HEK293 (cell line): ENCODE results near the gene PSME4.

Experiments
- FEZF1 ChIP-seq: fragments of 450-650 bp; formaldehyde crosslinking; IDR thresholded peaks from 2 replicates; pipeline ENCODE4 v1.5.1; 2016; ENCODE audit warnings: missing biosample characterization, missing genetic modification characterization
- HOXA7 ChIP-seq: sonication (generic); formaldehyde crosslinking; IDR thresholded peaks from 2 replicates; pipeline ENCODE4 v1.8.1; 2022; ENCODE audit warnings: missing genetic modification reagents, borderline replicate concordance
- HOXC10 ChIP-seq: sonication (generic); formaldehyde crosslinking; IDR thresholded peaks from 2 replicates; pipeline ENCODE4 v1.8.1; 2023; ENCODE audit warnings: mild to moderate bottlenecking, missing genetic modification reagents
- HOXD13 ChIP-seq: sonication (generic); formaldehyde crosslinking; IDR thresholded peaks from 2 replicates; pipeline ENCODE4 v1.8.0; 2022; ENCODE audit warnings: missing genetic modification reagents, borderline replicate concordance
- KLF10 ChIP-seq: fragments of 450-650 bp; IDR thresholded peaks from 2 replicates; pipeline ENCODE4 v1.5.1; 2018; ENCODE audit warnings: missing biosample characterization, mild to moderate bottlenecking, missing genetic modification characterization
- KLF8 ChIP-seq: fragments of 450-650 bp; formaldehyde crosslinking; IDR thresholded peaks from 2 replicates; pipeline ENCODE4 v1.5.1; 2016; ENCODE audit warnings: missing biosample characterization, missing genetic modification characterization
- MYNN ChIP-seq: fragments of 450-650 bp; formaldehyde crosslinking; IDR thresholded peaks from 2 replicates; pipeline ENCODE4 v1.5.1; 2016; ENCODE audit warnings: missing biosample characterization, missing genetic modification characterization, borderline replicate concordance
- PRDM10 ChIP-seq: fragments of 450-650 bp; formaldehyde crosslinking; IDR thresholded peaks from 2 replicates; pipeline ENCODE4 v1.5.1; 2016; ENCODE audit warnings: missing biosample characterization, missing genetic modification characterization
- SETDB1 ChIP-seq: IDR thresholded peaks from one replicate; pipeline ENCODE4 v1.6.1; 2017; ENCODE audit warnings: mild to moderate bottlenecking, low read length, moderate library complexity, mixed read lengths; ENCODE audit not compliant: insufficient read length
- WT1 ChIP-seq: fragments of 450-650 bp; formaldehyde crosslinking; IDR thresholded peaks from 2 replicates; pipeline ENCODE4 v1.5.1; 2016; ENCODE audit warnings: missing biosample characterization, missing genetic modification characterization
- ZNF2 ChIP-seq: fragments of 450-650 bp; formaldehyde crosslinking; IDR thresholded peaks from 2 replicates; pipeline ENCODE4 v1.5.1; 2016; ENCODE audit warnings: missing biosample characterization, missing genetic modification characterization
- ZNF211 ChIP-seq: fragments of 450-650 bp; formaldehyde crosslinking; IDR thresholded peaks from 2 replicates; pipeline ENCODE4 v1.5.1; 2016; ENCODE audit warnings: low read depth, missing biosample characterization, missing genetic modification characterization
- ZNF24 ChIP-seq: fragments of 450-650 bp; formaldehyde crosslinking; IDR thresholded peaks from 2 replicates; pipeline ENCODE4 v1.5.1; 2016; ENCODE audit warnings: missing biosample characterization, missing genetic modification characterization
- ZNF324 ChIP-seq: fragments of 450-650 bp; formaldehyde crosslinking; IDR thresholded peaks from 2 replicates; pipeline ENCODE4 v1.5.1; 2016; ENCODE audit warnings: missing biosample characterization, missing genetic modification characterization
- ZNF404 ChIP-seq: fragments of 450-650 bp; formaldehyde crosslinking; IDR thresholded peaks from 2 replicates; pipeline ENCODE4 v1.5.1; 2017; ENCODE audit warnings: missing biosample characterization, missing genetic modification characterization
- ZNF426 ChIP-seq: fragments of 450-650 bp; formaldehyde crosslinking; IDR thresholded peaks from 2 replicates; pipeline ENCODE4 v1.5.1; 2017; ENCODE audit warnings: missing biosample characterization, missing genetic modification characterization, mild to moderate bottlenecking, inconsistent platforms, moderate library complexity
- ZNF558 ChIP-seq: fragments of 450-650 bp; formaldehyde crosslinking; IDR thresholded peaks from 2 replicates; pipeline ENCODE4 v1.5.1; 2016; ENCODE audit warnings: missing biosample characterization, missing genetic modification characterization
- ZNF621 ChIP-seq: fragments of 450-650 bp; formaldehyde crosslinking; IDR thresholded peaks from 2 replicates; pipeline ENCODE4 v1.5.1; 2017; ENCODE audit warnings: missing biosample characterization, missing genetic modification characterization
- ZNF639 ChIP-seq: fragments of 450-650 bp; formaldehyde crosslinking; IDR thresholded peaks from 2 replicates; pipeline ENCODE4 v1.5.1; 2016; ENCODE audit warnings: missing biosample characterization, missing genetic modification characterization
- TF ChIP-seq, protein P1 (sequence below): fragments of 450-650 bp; formaldehyde crosslinking; IDR thresholded peaks from 2 replicates; pipeline ENCODE4 v1.5.1; 2017; ENCODE audit warnings: missing biosample characterization, mild to moderate bottlenecking, missing genetic modification characterization, moderate library complexity
- TF ChIP-seq, protein P2 (sequence below): fragments of 450-650 bp; formaldehyde crosslinking; IDR thresholded peaks from 2 replicates; pipeline ENCODE4 v1.5.1; 2016; ENCODE audit warnings: missing biosample characterization, missing genetic modification characterization
- TF ChIP-seq, protein P3 (sequence below): fragments of 450-650 bp; formaldehyde crosslinking; IDR thresholded peaks from 2 replicates; pipeline ENCODE4 v1.5.1; 2016; ENCODE audit warnings: missing biosample characterization, missing genetic modification characterization, borderline replicate concordance
- TF ChIP-seq, protein P4 (sequence below): fragments of 450-650 bp; formaldehyde crosslinking; IDR thresholded peaks from 2 replicates; pipeline ENCODE4 v1.5.1; 2016; ENCODE audit warnings: missing biosample characterization, missing genetic modification characterization
- TF ChIP-seq, protein P5 (sequence below): fragments of 450-650 bp; formaldehyde crosslinking; IDR thresholded peaks from 2 replicates; pipeline ENCODE4; 2016; ENCODE audit warnings: missing biosample characterization, missing genetic modification characterization

PSME4 gene

DNA sequence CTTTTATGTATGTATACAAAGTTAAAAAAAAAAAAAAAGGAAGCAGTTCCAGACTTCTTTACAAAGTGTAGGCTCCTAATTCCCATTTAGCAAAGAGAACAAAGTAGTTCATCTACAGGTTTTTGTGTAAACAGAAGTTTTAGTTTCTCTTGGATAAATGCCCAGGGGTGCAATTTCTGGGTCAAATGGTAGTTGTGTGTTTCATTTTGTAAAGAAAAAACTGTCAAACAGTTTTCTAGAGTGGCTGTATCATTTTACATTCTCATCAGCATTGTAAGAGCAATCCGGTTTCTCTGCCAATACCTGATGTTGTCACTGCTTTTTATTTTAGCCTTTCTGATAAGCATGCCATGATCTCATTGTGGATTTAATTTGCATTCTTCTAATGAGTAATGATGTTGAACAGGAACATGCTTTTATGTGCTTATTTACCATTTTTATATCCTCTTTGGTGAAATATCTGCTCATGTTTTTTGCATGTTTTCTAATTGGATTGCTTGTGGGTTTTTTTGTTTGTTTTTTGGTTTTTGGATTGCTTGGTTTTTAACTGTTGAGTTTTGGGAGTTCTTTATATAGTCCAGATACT lies 16.6 kb upstream of the PSME4 start (continued):
- TF ChIP-seq, protein P1, sequence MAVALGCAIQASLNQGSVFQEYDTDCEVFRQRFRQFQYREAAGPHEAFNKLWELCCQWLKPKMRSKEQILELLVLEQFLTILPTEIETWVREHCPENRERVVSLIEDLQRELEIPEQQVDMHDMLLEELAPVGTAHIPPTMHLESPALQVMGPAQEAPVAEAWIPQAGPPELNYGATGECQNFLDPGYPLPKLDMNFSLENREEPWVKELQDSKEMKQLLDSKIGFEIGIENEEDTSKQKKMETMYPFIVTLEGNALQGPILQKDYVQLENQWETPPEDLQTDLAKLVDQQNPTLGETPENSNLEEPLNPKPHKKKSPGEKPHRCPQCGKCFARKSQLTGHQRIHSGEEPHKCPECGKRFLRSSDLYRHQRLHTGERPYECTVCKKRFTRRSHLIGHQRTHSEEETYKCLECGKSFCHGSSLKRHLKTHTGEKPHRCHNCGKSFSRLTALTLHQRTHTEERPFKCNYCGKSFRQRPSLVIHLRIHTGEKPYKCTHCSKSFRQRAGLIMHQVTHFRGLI (tag by site-specific recombination): no peak
- TF ChIP-seq ZNF211 (tag by site-specific recombination): no peak
- no peak for TF ChIP-seq HOXA7 (CRISPR knock-in tag)
- TF ChIP-seq, protein P2, sequence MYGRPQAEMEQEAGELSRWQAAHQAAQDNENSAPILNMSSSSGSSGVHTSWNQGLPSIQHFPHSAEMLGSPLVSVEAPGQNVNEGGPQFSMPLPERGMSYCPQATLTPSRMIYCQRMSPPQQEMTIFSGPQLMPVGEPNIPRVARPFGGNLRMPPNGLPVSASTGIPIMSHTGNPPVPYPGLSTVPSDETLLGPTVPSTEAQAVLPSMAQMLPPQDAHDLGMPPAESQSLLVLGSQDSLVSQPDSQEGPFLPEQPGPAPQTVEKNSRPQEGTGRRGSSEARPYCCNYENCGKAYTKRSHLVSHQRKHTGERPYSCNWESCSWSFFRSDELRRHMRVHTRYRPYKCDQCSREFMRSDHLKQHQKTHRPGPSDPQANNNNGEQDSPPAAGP (tag by site-specific recombination): no peak
- peak; percentile 100 for TF ChIP-seq FEZF1 (tag by site-specific recombination)
- TF ChIP-seq HOXD13 (CRISPR knock-in tag): no peak
- peak; percentile 91 for TF ChIP-seq ZNF2 (tag by site-specific recombination)
- peak; percentile 89 for TF ChIP-seq ZNF558 (tag by site-specific recombination)
- TF ChIP-seq, protein P3, sequence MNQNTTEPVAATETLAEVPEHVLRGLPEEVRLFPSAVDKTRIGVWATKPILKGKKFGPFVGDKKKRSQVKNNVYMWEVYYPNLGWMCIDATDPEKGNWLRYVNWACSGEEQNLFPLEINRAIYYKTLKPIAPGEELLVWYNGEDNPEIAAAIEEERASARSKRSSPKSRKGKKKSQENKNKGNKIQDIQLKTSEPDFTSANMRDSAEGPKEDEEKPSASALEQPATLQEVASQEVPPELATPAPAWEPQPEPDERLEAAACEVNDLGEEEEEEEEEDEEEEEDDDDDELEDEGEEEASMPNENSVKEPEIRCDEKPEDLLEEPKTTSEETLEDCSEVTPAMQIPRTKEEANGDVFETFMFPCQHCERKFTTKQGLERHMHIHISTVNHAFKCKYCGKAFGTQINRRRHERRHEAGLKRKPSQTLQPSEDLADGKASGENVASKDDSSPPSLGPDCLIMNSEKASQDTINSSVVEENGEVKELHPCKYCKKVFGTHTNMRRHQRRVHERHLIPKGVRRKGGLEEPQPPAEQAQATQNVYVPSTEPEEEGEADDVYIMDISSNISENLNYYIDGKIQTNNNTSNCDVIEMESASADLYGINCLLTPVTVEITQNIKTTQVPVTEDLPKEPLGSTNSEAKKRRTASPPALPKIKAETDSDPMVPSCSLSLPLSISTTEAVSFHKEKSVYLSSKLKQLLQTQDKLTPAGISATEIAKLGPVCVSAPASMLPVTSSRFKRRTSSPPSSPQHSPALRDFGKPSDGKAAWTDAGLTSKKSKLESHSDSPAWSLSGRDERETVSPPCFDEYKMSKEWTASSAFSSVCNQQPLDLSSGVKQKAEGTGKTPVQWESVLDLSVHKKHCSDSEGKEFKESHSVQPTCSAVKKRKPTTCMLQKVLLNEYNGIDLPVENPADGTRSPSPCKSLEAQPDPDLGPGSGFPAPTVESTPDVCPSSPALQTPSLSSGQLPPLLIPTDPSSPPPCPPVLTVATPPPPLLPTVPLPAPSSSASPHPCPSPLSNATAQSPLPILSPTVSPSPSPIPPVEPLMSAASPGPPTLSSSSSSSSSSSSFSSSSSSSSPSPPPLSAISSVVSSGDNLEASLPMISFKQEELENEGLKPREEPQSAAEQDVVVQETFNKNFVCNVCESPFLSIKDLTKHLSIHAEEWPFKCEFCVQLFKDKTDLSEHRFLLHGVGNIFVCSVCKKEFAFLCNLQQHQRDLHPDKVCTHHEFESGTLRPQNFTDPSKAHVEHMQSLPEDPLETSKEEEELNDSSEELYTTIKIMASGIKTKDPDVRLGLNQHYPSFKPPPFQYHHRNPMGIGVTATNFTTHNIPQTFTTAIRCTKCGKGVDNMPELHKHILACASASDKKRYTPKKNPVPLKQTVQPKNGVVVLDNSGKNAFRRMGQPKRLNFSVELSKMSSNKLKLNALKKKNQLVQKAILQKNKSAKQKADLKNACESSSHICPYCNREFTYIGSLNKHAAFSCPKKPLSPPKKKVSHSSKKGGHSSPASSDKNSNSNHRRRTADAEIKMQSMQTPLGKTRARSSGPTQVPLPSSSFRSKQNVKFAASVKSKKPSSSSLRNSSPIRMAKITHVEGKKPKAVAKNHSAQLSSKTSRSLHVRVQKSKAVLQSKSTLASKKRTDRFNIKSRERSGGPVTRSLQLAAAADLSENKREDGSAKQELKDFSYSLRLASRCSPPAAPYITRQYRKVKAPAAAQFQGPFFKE: no peak
- TF ChIP-seq ZNF324 (tag by site-specific recombination): peak; percentile 81
- TF ChIP-seq ZNF639: peak; percentile 90
- no peak; the same call in 1 of the 2 replicates for TF ChIP-seq PRDM10 (tag by site-specific recombination)
- TF ChIP-seq HOXC10 (CRISPR knock-in tag): no peak
- TF ChIP-seq SETDB1: no peak
- TF ChIP-seq ZNF404 (tag by site-specific recombination): no peak
- TF ChIP-seq ZNF621 (tag by site-specific recombination): no peak
- peak; percentile 97 for TF ChIP-seq ZNF24 (tag by site-specific recombination)
- peak; percentile 80 for TF ChIP-seq KLF8 (tag by site-specific recombination)
- TF ChIP-seq MYNN: no peak
- TF ChIP-seq KLF10 (tag by site-specific recombination): peak; percentile 57
- TF ChIP-seq, protein P4, sequence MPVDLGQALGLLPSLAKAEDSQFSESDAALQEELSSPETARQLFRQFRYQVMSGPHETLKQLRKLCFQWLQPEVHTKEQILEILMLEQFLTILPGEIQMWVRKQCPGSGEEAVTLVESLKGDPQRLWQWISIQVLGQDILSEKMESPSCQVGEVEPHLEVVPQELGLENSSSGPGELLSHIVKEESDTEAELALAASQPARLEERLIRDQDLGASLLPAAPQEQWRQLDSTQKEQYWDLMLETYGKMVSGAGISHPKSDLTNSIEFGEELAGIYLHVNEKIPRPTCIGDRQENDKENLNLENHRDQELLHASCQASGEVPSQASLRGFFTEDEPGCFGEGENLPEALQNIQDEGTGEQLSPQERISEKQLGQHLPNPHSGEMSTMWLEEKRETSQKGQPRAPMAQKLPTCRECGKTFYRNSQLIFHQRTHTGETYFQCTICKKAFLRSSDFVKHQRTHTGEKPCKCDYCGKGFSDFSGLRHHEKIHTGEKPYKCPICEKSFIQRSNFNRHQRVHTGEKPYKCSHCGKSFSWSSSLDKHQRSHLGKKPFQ (tag by site-specific recombination): peak; percentile 70; the same call in 1 of the 2 replicates
- no peak for TF ChIP-seq ZNF426
- TF ChIP-seq WT1 (tag by site-specific recombination): peak; percentile 82
- TF ChIP-seq, protein P5, sequence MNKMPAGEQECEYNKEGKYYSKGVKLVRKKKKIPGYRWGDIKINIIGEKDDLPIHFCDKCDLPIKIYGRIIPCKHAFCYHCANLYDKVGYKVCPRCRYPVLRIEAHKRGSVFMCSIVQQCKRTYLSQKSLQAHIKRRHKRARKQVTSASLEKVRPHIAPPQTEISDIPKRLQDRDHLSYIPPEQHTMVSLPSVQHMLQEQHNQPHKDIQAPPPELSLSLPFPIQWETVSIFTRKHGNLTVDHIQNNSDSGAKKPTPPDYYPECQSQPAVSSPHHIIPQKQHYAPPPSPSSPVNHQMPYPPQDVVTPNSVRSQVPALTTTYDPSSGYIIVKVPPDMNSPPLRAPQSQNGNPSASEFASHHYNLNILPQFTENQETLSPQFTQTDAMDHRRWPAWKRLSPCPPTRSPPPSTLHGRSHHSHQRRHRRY: no peak
